HEK293 (cell line): Measurements from ENCODE around the gene TEX9.
A peak's percentile ranks its signal among the peaks of the same experiment; 100 is the strongest.

ENCODE experiments used
- CTCF ChIA-PET: fragments of 350-600 bp; formaldehyde crosslinking; extraction: SDS; loops from one replicate; lab custom pipeline; 2021; ENCODE audit warnings: antibody characterized with exemption; lab: Yijun Ruan, JAX
- POLR2A ChIA-PET: fragments of 300-600 bp; formaldehyde crosslinking; extraction: SDS; loops from one replicate; lab custom pipeline; 2020; ENCODE audit warnings: antibody characterized with exemption, inconsistent platforms; lab: Yijun Ruan, JAX
- H3K27ac ChIP-seq: fragments of 200-500 bp; sonication (Bioruptor generic); 2 replicates; pipeline ENCODE4 v1.5.1; 2014; ENCODE audit warnings: low read depth, low read length, control low read depth, inconsistent platforms; ENCODE audit errors: extremely low read depth
- H3K36me3 ChIP-seq, 2 experiments: fragments of 200-500 bp in 1 of 2; sonication (Bioruptor generic) in 1 of 2; 1 replicate in 1 of 2; 2 replicates in 1 of 2; pipeline ENCODE4 v1.5.1; 2014 to 2017; ENCODE audit warnings: inconsistent platforms in 2 of 2, low read length in 2 of 2; ENCODE audit not compliant: control insufficient read depth in 2 of 2, insufficient read depth in 1 of 2
- H3K4me1 ChIP-seq: fragments of 200-500 bp; sonication (Bioruptor generic); 2 replicates; pipeline ENCODE4 v1.5.1; 2014; ENCODE audit warnings: mild to moderate bottlenecking, low read length, inconsistent platforms; ENCODE audit not compliant: control insufficient read depth, insufficient read depth
- H3K4me3 ChIP-seq: 2 replicates; pipeline ENCODE4 v1.5.1; 2011; ENCODE audit warnings: low read depth, mild to moderate bottlenecking, control low read depth, low read length, moderate library complexity
- H3K9me3 ChIP-seq: fragments of 200-500 bp; sonication (Bioruptor generic); 2 replicates; pipeline ENCODE4 v1.5.1; 2014; ENCODE audit warnings: low read depth, low read length, inconsistent platforms; ENCODE audit not compliant: control insufficient read depth, insufficient read depth
- GLI4 ChIP-seq: fragments of 450-650 bp; formaldehyde crosslinking; IDR thresholded peaks from 2 replicates; pipeline ENCODE4 v1.5.1; 2016; ENCODE audit warnings: missing biosample characterization, missing genetic modification characterization
- PRDM10 ChIP-seq: fragments of 450-650 bp; formaldehyde crosslinking; IDR thresholded peaks from 2 replicates; pipeline ENCODE4 v1.5.1; 2016; ENCODE audit warnings: missing biosample characterization, missing genetic modification characterization
- PRDM4 ChIP-seq: fragments of 450-650 bp; formaldehyde crosslinking; IDR thresholded peaks from 2 replicates; pipeline ENCODE4 v1.5.1; 2017; ENCODE audit warnings: missing biosample characterization, missing genetic modification characterization
- REPIN1 ChIP-seq: fragments of 450-650 bp; formaldehyde crosslinking; IDR thresholded peaks from 2 replicates; pipeline ENCODE4 v1.5.1; 2017; ENCODE audit warnings: missing biosample characterization, missing genetic modification characterization, low read depth
- SP7 ChIP-seq: fragments of 450-650 bp; formaldehyde crosslinking; IDR thresholded peaks from 2 replicates; pipeline ENCODE4 v1.5.1; 2016; ENCODE audit warnings: missing biosample characterization, missing genetic modification characterization
- ZBTB8A ChIP-seq: fragments of 450-650 bp; formaldehyde crosslinking; IDR thresholded peaks from 2 replicates; pipeline ENCODE4 v1.5.1; 2016; ENCODE audit warnings: missing biosample characterization, missing genetic modification characterization
- ZFP37 ChIP-seq: fragments of 450-650 bp; formaldehyde crosslinking; IDR thresholded peaks from 2 replicates; pipeline ENCODE4 v1.5.1; 2016; ENCODE audit warnings: missing biosample characterization, missing genetic modification characterization
- ZNF146 ChIP-seq: fragments of 450-650 bp; formaldehyde crosslinking; IDR thresholded peaks from 2 replicates; pipeline ENCODE4 v1.5.1; 2016; ENCODE audit warnings: missing biosample characterization, missing genetic modification characterization
- ZNF274 ChIP-seq, 2 experiments: fragments of 200-500 bp in 1 of 2; fragments of 450-650 bp in 1 of 2; sonication (Bioruptor generic) in 1 of 2; formaldehyde crosslinking in 1 of 2; IDR thresholded peaks; 2 replicates each; pipeline versions ENCODE4 v1.5.1 to v1.6.1; 2014 to 2016; ENCODE audit warnings: borderline replicate concordance in 1 of 2, inconsistent platforms in 1 of 2, low read length in 1 of 2, missing biosample characterization in 1 of 2, missing genetic modification characterization in 1 of 2
- ZNF366 ChIP-seq: fragments of 450-650 bp; formaldehyde crosslinking; conservative IDR thresholded peaks from 2 replicates; pipeline ENCODE4 v1.5.1; 2016; ENCODE audit warnings: missing biosample characterization, missing genetic modification characterization
- ZNF449 ChIP-seq: fragments of 450-650 bp; formaldehyde crosslinking; IDR thresholded peaks from 2 replicates; pipeline ENCODE4 v1.5.1; 2017; ENCODE audit warnings: missing biosample characterization, mild to moderate bottlenecking, missing genetic modification characterization, moderate library complexity
- ZNF521 ChIP-seq: fragments of 450-650 bp; formaldehyde crosslinking; IDR thresholded peaks from 2 replicates; pipeline ENCODE4 v1.5.1; 2017; ENCODE audit warnings: missing biosample characterization, mild to moderate bottlenecking, missing genetic modification characterization
- ZNF704 ChIP-seq: fragments of 450-650 bp; formaldehyde crosslinking; IDR thresholded peaks from 2 replicates; pipeline ENCODE4 v1.5.1; 2016; ENCODE audit warnings: missing biosample characterization, missing genetic modification characterization
- ZNF768 ChIP-seq: fragments of 450-650 bp; formaldehyde crosslinking; IDR thresholded peaks from 2 replicates; pipeline ENCODE4 v1.5.1; 2018; ENCODE audit warnings: missing biosample characterization, mild to moderate bottlenecking, missing genetic modification characterization
- ZSCAN23 ChIP-seq: fragments of 450-650 bp; formaldehyde crosslinking; IDR thresholded peaks from 2 replicates; pipeline ENCODE4 v1.5.1; 2016; ENCODE audit warnings: missing biosample characterization, missing genetic modification characterization
- TF ChIP-seq, protein P1 (sequence below): fragments of 450-650 bp; formaldehyde crosslinking; IDR thresholded peaks from 2 replicates; pipeline ENCODE4 v1.5.1; 2016; ENCODE audit warnings: missing biosample characterization, missing genetic modification characterization
- TF ChIP-seq, protein P2 (sequence below): fragments of 450-650 bp; formaldehyde crosslinking; IDR thresholded peaks from 2 replicates; pipeline ENCODE4 v1.5.1; 2016; ENCODE audit warnings: missing biosample characterization, missing genetic modification characterization

The TEX9 gene

DNA sequence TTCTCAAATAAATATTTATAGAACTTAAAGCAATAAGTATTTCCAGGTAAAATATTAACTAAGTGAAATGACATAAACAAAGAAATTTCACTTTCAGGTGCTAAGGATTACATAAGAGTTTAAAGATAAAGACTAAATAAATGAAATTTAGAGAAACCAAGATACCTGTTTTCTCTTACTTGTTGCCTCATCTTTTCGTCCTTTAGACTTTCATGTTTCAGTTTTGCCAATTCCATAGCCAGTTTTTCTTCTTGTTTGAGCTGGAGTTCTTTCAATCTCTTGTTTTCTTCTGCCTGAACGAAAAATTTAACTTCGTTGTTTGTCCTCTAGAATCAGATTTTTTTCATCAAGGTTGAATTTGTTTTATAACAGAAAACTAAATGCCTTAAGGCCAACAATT, 91.0 kb downstream of the TEX9 start:
- no peak for TF ChIP-seq ZBTB8A (tag by site-specific recombination)
- CTCF ChIA-PET = no interaction called here
- Histone ChIP-seq H3K4me3 (no peak overlapping the region), H3K27ac (no peak overlapping the region), H3K9me3 (no peaks in the 10 kb centered on the region), H3K4me1 (no peaks in the 10 kb centered on the region), H3K36me3 (peaks cover 0 to 6% of the 10 kb centered on the region in 2 experiments; a peak in 1 of 3 replicates)
- POLR2A ChIA-PET = no interaction called here

- peak; percentile 70; the same call in 1 of the 2 replicates for TF ChIP-seq ZNF146
- TF ChIP-seq, protein P1, sequence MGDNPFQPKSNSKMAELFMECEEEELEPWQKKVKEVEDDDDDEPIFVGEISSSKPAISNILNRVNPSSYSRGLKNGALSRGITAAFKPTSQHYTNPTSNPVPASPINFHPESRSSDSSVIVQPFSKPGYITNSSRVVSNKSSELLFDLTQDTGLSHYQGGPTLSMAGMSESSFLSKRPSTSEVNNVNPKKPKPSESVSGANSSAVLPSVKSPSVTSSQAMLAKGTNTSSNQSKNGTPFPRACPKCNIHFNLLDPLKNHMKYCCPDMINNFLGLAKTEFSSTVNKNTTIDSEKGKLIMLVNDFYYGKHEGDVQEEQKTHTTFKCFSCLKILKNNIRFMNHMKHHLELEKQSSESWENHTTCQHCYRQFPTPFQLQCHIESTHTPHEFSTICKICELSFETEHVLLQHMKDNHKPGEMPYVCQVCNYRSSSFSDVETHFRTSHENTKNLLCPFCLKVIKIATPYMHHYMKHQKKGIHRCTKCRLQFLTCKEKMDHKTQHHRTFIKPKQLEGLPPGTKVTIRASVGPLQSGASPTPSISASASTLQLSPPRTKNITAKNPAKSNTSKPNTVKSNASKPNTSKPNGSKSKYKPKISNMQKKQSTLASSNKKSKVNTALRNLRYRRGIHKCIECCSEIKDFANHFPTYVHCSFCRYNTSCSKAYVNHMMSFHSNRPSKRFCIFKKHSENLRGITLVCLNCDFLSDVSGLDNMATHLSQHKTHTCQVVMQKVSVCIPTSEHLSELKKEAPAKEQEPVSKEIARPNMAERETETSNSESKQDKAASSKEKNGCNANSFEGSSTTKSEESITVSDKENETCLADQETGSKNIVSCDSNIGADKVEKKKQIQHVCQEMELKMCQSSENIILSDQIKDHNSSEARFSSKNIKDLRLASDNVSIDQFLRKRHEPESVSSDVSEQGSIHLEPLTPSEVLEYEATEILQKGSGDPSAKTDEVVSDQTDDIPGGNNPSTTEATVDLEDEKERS (tag by site-specific recombination) = no peak
- TF ChIP-seq REPIN1 (tag by site-specific recombination) = no peak
- TF ChIP-seq SP7 (tag by site-specific recombination) = no peak
- TF ChIP-seq ZNF704 (tag by site-specific recombination) = no peak
- no peak for TF ChIP-seq ZNF274 (IDR thresholded peaks at IDR 0.05; ENCODE audit: low read length)
- TF ChIP-seq ZNF274 (tag by site-specific recombination; IDR thresholded peaks at IDR 0.05; ENCODE audit: borderline replicate concordance) = no peak
- no peak for TF ChIP-seq PRDM10
- no peak for TF ChIP-seq ZNF521 (tag by site-specific recombination)
- ChIA-PET POLR2A (no interaction called here), CTCF (no interaction called here)
- no peaks in the 10 kb centered on the region for H3K9me3 ChIP-seq
- H3K27ac ChIP-seq = no peak overlapping the region
- peaks cover 0 to 8% of the 10 kb centered on the region in 2 experiments; a peak in 1 of 3 replicates for H3K36me3 ChIP-seq
- H3K4me3 ChIP-seq = no peak overlapping the region
- H3K4me1 ChIP-seq = no peaks in the 10 kb centered on the region
These were observed 93.9 kb downstream of the TEX9 start for GRCh38 chr15:56459096-56459495.

- no peak overlapping the region for H3K27ac ChIP-seq
- H3K9me3 ChIP-seq = no peaks in the 10 kb centered on the region
- no peak overlapping the region for H3K4me3 ChIP-seq
- CTCF ChIA-PET = no interaction called here
- POLR2A ChIA-PET = no interaction called here
- no peaks in the 10 kb centered on the region for H3K4me1 ChIP-seq
- peaks cover 0 to 8% of the 10 kb centered on the region in 2 experiments; a peak in 1 of 3 replicates for H3K36me3 ChIP-seq
- TF ChIP-seq PRDM4 (tag by site-specific recombination) = no peak
- no peak for TF ChIP-seq ZNF449 (tag by site-specific recombination)
- no peak for TF ChIP-seq ZNF366 (tag by site-specific recombination)
- no peak for TF ChIP-seq ZSCAN23 (tag by site-specific recombination)
- TF ChIP-seq, protein P2, sequence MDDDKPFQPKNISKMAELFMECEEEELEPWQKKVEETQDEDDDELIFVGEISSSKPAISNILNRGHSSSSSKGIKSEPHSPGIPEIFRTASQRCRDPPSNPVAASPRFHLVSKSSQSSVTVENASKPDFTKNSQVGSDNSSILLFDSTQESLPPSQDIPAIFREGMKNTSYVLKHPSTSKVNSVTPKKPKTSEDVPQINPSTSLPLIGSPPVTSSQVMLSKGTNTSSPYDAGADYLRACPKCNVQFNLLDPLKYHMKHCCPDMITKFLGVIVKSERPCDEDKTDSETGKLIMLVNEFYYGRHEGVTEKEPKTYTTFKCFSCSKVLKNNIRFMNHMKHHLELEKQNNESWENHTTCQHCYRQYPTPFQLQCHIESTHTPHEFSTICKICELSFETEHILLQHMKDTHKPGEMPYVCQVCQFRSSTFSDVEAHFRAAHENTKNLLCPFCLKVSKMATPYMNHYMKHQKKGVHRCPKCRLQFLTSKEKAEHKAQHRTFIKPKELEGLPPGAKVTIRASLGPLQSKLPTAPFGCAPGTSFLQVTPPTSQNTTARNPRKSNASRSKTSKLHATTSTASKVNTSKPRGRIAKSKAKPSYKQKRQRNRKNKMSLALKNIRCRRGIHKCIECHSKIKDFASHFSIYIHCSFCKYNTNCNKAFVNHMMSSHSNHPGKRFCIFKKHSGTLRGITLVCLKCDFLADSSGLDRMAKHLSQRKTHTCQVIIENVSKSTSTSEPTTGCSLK (tag by site-specific recombination) = no peak
- TF ChIP-seq ZNF768 (tag by site-specific recombination) = no peak
- no peak for TF ChIP-seq GLI4 (tag by site-specific recombination)
- no peak for TF ChIP-seq ZFP37 (tag by site-specific recombination)
These were observed 94.8 kb downstream of the TEX9 start for GRCh38 chr15:56460071-56460470.
